Stimulated activated CD8-positive, alpha-beta memory T cell treated with anti-CD3 and anti-CD28 coated beads, Interleukin-4, amount 100 ng/mL, for 4 hours (primary cell): Measurements from ENCODE around the gene ZNF14.
A peak's percentile ranks its signal among the peaks of the same experiment; 100 is the strongest.
"Not testable (repeated sequence)": the region's sequence is repeated elsewhere in the genome, so short reads cannot be mapped to it uniquely, and the experiment has no call there.

Experiments used
- DNase-seq, 2 donors: peaks; one replicate each; pipeline ENCODE4 v3.0.0-alpha.2; 2020; ENCODE audit warnings: low read depth in 2 of 2, low spot score in 1 of 2

Gene ZNF14

GRCh38 chr19:19696386-19696785 lies 36.5 kb downstream of the ZNF14 start:
- DNase-seq, result no peak

- DNase-seq, result no peak
Measured at GRCh38 chr19:19691683-19692082, 41.2 kb downstream of the ZNF14 start.

GRCh38 chr19:19689023-19689422 lies 43.9 kb downstream of the ZNF14 start:
- not testable (repeated sequence) for DNase-seq

- no peak for DNase-seq
Measured at GRCh38 chr19:19687090-19687489, 45.8 kb downstream of the ZNF14 start.

- no peak for DNase-seq
Measured at GRCh38 chr19:19686580-19686979, 46.3 kb downstream of the ZNF14 start.

GRCh38 chr19:19686119-19686518 lies 46.8 kb downstream of the ZNF14 start:
- not testable (repeated sequence) for DNase-seq

GRCh38 chr19:19679176-19680073 lies 53.5 kb downstream of the ZNF14 start:
- DNase-seq, result no peak

GRCh38 chr19:19677579-19677978 lies 55.3 kb downstream of the ZNF14 start:
- DNase-seq, result no peak

- DNase-seq, result no peak
Measured at GRCh38 chr19:19674315-19674714, 58.6 kb downstream of the ZNF14 start.

- no peak for DNase-seq
Measured at GRCh38 chr19:19672816-19673215, 60.1 kb downstream of the ZNF14 start.

- no peak for DNase-seq
Measured at GRCh38 chr19:19670070-19670551, 62.8 kb downstream of the ZNF14 start.

GRCh38 chr19:19668230-19669012 lies 64.5 kb downstream of the ZNF14 start, which contains the start of gene ZNF101:
Gene ZNF101 (plus strand): TSS chr19:19668839. CDS start chr19:19668964, 125 bp downstream.
- DNase-seq, result peak; percentile 86 to 87

- DNase-seq, result not testable (repeated sequence)
Measured at GRCh38 chr19:19665420-19665948, 67.4 kb downstream of the ZNF14 start.

- DNase-seq, result peak; percentile 79 to 91
Measured at GRCh38 chr19:19663256-19664120, 69.4 kb downstream of the ZNF14 start, which contains the start of gene ATP13A1. Gene ATP13A1 (minus strand): TSS chr19:19663676. CDS start chr19:19663666, 10 bp downstream.

- DNase-seq, result no peak
Measured at GRCh38 chr19:19662871-19663255, 70.0 kb downstream of the ZNF14 start.

GRCh38 chr19:19662344-19662743 lies 70.6 kb downstream of the ZNF14 start:
- no peak for DNase-seq

GRCh38 chr19:19661675-19662251 lies 71.1 kb downstream of the ZNF14 start:
- DNase-seq, result no peak

GRCh38 chr19:19661141-19661674 lies 71.7 kb downstream of the ZNF14 start:
- no peak for DNase-seq
